ENCODE data around the gene YKT6.
A peak's percentile ranks its signal among the peaks of the same experiment; 100 is the strongest.
"Not testable (repeated sequence)": the region's sequence is repeated elsewhere in the genome, so short reads cannot be mapped to it uniquely, and the experiment has no call there.

The YKT6 gene

DNA sequence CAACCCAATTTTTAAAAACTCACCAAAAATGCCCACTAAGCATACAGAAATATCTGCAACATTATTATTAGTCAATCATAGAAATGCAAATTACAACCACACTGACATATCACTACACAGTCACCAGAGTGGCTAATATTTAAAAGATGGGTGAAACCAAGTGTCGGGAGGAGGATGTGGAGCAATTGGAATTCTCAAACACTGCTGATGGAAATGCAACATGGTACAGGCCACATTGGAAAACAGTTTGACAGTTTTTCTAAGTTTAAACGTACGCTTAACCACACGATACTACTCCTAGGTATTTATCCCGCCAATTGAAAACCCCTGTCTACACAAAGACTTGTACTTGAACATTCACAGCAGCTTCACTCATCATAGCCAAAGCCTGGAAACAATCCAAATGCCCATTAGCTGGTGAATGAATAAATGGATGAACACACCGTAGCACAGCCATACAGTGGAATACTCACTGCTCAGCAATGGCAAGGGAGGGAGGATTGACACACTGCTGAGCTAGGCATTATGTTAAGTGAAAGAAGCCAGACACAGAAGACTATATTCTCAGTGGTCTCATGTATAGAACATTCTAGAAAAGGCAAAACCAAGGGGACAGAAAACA is 27.9 kb upstream of the YKT6 start:
- no peak for DNase-seq

DNA sequence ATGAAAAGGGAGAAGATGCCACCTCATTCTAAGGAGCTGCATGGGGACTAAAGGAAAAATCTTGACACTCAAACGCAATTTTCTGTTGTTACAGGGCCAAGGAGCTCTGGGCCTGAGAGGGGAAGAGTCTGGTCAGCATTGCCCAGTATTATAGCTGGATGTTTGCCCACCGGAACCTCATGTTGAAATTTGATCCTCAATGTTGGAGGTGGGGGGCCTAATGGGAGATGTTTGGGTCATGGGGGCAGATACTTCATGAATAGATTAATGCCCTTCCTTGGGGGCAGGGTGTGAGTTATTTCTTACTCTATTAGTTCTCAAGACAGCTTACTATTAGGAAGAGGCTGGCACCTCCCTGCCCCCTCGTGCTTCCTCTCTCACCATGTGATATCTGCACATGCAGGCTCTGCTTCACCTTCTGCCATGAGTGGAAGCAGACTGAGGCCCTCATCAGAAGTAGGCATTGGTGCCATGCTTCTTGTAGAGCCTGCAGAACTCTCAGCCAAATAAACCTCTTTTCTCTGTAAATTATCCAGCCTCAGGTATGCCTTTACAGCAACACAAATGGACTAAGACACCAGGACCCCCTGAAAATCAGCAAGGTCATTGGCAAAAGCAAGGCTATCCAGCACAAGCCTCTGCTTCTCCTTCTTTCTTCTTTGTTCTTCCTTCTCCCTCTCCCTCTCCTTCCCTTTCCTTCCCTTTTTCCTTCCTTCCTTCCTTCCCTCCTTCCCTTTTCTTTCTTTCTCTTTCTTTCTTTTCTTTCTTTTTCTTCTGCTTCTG is 26.7 kb upstream of the YKT6 start:
- no peak for DNase-seq

DNA sequence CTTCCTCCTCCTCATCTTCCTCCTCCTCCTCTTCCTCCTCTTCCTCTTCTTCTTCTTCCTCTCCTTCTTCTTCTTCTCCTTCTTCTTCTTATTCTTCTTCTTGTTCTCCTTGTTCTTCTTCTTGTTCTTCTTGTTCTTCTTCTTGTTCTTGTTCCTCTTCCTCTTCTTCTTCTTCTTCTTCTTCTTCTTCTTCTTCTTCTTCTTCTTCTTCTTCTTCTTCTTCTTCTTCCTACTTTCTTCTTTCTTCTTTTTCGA is 26.2 kb upstream of the YKT6 start:
- DNase-seq = not testable (repeated sequence)

DNA sequence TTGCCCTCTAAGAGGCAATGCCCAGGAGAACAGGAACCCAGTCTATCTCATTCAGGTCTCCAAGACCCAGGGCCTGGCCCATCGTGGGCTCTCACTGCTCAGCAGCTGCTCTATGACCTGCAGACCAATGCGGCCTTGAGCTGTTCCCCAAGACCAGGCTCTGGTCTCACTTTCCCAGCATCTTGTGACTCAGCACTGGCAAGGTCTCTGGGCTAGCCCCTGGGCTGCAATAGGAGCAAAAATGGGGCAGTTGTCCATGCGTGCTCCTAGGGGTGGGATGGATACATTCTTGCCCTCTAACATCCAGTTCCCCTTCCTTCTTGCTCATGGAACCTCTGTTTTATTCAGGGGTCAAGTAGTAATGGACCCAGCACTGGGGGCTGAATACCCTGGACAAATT is 25.0 kb upstream of the YKT6 start:
- no peak for DNase-seq

DNA sequence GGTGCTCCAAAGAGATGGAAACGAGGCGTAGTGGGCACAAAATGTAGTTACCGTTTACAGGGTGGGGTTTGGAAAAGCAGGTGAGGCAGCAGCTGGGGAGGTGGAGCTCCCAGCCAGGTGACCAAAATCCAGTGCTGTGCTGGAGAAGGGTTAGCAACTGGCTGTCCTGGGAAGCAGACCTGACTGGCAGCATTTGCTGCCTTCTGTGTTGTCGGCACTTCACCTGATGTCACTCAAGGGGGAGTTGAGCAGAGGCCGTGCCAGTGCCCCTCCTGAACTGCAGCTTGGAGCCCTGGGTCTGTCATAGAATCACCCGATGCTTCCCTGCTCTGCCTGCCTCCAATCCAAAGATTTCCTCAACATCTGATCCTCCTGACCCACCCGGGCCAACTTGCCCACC is 24.3 kb upstream of the YKT6 start:
- DNase-seq = no peak

DNA sequence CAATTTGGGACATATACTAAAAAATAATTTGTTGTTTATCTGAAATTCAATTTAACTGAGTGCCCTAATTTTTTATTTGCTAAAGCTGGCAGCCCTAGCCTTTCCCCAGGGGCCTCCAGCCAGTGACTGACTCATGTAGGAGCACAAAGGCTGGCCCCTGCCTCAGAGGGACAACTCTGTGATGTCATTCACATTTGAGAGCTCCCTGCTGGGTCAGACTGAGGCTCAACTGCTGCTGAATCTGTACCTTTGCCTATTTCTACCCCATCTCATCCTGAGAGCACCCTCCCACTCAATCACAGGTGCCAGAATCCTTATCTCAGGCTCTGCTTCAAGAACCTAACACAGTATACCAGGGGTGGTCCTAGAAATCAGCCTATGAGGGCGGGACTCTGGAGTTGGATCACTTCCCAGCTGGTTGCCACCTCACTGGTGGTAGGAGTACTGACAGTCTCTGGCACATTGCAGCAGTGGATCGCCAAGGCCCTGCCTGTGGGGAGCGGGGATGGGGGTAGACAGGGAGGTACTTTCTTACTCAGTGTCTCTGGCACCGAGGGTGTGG is 23.1 kb upstream of the YKT6 start:
- peak; percentile 62 for DNase-seq

DNA sequence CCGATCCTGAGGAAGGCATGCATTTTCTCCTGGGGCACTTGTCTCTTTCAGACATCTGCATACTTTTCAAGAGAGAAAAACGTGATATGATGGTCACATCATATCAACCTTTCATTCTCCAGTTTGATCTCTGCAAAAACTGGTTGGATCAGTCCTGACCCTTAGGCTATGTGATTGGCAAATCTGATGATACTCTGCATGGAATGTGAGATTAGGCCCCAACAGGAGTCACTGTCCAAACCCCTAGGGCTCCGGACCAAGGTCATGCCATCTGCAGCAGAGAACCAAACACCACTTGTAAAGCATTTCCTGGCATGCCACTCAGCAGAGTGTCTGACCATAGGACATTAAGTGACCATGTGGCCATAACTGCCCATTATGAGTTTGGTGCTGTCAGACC is 20.1 kb upstream of the YKT6 start:
- DNase-seq = no peak

DNA sequence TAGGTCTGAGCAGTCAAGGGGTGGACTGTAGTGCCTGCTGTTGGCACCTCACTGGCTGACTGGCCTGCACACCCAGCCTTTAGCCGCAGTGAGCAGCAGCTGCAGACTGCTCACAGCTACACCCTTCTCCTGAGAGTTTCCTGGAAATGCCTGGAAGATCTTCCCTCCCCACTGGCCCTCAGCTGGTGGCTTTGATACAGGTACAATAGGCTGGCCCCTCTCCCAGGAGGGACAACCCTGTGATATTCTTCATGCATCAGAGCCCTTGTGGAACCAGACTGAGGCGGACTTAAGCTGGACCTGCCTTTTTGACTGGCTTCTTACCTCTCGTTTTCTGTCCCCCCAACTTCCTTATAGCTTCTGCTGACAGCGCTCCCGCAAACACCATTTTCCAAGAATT is 18.0 kb upstream of the YKT6 start:
- DNase-seq = no peak

DNA sequence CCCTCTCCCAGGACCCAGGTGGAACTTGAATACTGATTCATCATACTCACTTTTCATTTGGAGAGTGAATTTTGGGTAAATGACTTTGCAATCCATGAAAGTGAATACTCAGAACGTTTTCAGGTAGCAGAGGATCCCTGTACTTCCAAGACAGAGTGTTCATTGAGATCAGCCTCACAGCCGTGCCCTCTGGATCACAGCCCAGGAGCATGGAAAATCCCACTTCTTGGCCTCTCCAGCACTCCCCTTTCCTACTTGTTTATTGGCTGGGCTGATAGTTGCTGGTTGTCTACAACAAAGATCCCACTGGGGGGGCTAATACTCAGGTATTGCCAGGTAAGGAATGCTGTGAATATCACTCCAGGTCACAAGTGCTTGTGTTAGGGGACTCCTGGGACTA is 17.4 kb upstream of the YKT6 start:
- no peak for DNase-seq

DNA sequence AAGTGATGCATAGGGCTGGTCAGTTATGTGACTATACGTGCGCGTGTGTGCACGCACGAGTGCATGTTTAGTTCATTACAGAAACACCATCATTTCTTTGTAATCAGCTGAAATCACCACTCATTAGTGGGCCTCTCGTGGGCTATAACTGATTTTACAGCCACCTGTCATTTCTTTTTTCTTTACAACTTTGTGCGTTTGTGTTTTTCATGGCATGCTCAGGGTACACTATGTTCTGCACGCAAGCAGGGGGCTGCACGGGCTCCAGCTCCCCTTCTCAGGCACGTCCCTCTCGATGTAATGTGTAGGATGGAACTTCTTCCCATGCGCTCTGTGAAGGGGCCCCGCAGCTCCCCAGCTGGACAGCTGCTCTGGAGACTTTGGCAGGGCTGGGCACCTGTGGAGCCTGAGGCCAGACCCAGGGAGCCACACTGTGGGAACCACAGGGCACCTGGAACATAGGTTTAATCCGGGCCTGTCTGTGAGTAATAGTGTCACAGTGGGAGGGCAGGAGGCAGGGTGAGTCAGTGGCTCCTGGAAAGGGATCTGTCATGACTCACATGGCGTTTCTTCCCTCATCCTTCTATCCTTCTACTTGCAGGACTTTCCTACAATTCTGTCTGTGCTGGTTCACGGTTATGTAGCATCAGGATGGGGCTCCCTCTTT is 16.4 kb upstream of the YKT6 start:
- DNase-seq = peak; percentile 70

DNA sequence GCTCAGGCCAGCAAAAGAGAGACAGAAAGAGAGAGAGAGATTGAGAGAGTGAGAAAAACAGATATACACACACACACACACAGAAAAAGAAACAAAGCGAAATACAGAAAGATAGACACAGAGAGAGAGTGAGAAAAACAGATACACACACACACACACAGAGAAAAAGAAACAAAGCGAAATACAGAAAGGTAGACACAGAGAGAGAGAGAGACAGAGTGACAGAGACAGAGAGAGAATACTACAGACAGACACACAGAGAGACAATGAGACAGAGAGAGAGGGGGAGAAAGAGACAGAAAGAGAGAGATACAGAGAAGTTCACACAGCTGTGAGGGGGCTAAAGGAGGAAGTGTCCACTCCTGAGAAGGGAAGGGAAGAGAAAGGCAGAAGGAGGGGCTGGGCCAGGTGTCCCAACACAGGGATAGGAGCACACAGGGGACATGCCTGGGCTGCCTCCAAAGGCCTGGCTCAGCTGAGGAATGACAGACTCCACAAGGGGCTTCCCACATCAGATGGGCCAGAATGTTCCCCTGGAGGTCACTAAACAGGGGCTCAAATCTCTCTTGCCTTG is 15.8 kb upstream of the YKT6 start:
- no peak for DNase-seq

DNA sequence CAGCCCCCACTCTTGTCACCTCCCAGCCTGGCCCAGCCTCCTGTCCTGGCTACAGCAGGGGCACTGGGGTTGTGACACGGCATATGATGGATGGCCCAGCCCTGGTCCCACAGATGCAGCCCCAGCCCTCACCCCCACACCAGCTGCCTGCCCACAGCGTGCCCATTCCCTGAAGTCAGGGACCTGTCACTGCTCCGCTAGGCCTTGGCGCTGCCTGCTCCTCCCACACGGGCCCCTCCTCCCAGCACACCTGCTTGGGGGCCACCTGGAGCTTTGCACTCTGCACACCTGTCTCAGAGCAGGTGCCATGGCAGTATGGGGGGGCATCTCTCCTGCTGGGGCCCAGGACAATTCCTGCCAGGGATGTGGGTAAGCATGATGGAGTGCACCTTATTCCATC is 15.0 kb upstream of the YKT6 start:
- DNase-seq = no peak

DNA sequence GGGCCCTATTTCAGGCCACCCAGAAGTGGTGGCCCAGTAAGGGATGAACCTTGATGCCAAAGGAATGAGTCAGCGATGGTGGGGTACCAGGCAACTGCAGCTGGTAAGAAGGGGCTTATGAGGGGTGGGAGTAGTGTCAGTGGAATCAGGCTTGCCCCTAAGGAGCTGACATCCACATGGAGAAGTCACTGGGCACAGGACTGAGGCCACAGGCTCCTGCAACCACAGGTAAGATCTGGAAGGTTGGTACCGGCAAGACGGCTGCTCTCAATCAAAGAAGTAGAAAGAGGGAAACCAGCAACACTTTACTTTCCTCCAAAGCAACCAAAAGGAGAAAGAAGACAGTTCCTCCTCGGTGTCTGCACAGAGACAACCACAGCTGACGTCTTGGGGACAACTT is 14.0 kb upstream of the YKT6 start:
- no peak for DNase-seq

DNA sequence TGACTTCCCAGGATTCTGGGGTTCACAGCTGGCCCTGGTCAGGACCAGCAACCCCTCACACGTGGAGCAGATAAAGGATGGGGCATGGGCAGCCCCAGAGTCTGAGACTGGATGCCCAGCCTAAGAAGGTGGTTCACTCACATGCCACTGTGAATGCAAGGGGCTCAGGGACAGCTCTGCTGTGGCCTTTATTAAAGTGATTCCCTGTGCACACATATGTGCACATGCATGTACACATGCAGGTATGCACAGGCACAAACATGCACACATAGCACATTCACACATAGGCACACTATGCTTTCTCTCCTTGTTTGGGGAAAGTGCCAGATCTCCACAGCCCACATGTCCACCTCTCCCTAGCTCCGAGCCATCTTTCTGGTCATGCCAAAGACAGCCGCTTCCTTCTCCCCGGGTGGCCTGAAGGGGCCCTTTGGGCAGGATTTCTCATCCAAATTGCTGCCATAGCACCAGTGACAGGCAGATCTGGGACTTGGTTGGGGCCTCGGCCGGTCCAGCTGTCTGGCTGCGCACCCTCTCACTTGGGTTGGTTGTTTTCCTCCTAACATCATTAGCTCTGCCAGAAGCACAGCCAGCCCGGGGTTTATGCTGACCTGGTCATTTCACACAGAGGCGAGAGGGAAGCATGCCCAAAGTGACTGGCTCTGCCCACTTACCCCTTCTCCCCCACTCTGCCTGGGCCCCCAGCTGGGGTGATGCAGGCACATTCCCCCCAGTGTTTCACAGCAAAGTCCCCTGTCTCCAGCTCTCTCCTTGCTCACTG is 13.0 kb upstream of the YKT6 start:
- DNase-seq = no peak

DNA sequence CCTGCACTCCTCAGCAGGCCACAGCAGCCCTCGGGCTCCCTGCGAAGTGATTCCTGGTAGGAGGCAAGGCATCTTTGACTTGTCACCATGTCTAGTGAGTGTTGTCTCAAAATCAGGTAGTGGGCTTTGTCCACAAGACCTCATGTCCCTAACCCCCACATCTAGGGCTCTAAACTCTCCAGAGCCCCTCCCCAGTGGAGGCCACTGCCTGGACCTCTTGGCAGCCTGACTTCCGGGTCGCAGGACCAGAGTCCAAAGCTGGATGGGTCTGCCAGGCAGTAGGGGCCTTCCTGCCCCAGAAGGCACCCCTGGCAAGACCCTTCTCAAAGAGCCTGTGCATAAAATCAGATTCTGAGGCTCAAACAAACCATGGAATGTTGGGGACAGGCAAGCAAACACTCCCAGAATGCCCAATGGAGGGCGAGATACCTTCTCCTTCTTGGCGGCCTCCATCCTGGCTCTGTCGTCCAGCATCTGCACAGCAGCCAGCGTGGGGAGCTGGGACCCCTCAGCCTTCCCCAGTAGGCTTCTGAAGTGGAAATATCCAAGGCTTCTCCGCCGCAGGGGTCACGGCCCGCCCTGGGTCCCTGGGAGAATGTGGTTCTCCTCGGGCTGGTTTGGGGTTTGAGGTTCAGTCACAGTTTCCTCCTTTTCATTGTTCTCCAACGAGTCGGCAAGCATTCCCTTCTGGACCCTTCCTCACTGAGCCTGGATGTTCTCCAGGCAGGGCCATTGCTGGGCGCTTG is 12.1 kb upstream of the YKT6 start:
- DNase-seq = no peak

DNA sequence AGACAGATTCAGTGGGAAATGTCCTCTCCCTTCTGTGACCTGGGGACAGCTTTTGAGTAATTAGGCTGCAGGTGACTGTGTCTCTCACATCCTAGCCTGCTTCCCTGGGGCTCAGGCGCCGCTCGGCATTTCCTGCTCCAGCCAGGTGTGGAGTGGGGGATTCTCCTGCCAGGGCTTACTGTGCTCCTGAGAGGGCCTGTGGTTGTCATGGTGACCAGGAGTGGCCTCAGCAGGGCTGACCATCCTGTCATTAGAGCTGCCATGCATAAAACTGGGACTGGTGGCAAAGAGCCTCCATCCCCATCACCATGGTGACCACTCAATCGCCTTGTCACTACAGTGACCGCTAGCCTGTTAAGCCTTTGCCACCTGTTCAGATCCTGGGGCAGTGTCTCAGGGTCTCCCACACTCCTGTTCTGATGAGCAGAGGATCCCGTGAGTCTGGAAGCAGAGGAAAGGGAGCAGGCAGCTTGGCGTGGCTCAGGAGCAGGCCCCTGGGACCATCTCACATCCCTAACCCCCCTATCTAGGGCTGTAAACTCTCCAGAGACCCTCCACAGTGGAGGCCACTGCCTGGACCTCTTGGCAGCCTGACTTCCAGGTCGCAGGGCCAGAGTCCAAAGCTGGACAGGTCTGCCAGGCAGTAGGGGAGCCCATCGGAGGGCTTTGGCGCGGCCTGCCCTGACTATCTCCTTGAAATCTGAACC is 11.3 kb upstream of the YKT6 start, which contains the start of gene GCK:
Gene GCK (minus strand): TSS at position 154 of the 707 bp plus-strand sequence. CDS start 486 bp downstream, outside the sequence.
- no peak for DNase-seq

DNA sequence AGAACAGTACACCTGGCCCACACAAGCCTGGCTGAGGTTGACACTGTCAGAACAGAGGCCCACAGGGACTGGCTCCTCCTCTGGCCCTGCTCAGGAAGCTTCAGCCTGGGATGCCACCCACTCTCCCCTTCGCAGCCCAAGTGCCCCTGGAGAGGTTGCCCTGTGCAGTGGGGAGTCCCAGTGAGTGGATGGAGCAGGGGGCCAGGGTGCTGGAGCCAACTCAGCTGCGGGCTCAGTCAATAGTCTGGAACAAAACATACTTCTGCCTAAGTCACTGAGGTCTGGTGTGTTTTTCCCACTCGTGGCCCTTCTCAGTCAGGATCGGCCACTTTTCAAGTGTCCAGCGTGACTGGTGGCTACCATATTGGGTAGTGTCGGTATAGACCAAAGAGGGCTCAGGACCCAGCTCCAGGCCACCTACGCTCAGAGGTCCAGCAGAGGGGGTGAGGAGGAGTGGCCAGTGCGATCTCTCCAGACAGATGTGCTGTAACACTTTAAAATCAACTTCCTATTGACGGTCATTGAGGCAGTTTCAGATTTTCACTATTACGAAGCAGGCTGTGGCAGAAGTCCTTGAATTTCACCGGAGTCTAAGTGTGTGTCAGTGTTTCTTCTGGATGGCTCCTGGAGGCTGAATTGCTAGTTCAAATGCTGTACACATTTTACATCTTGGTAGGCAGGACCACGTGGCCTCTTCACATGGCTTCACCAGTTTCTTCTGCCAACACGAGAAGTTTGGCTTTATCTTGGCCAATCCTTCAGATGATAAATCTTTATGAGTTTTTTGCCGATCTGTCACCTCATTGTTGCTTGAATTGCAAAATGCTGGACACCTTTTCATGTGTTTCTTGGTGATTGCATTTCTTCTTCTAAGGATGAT is 10.5 kb upstream of the YKT6 start:
- no peak for DNase-seq

DNA sequence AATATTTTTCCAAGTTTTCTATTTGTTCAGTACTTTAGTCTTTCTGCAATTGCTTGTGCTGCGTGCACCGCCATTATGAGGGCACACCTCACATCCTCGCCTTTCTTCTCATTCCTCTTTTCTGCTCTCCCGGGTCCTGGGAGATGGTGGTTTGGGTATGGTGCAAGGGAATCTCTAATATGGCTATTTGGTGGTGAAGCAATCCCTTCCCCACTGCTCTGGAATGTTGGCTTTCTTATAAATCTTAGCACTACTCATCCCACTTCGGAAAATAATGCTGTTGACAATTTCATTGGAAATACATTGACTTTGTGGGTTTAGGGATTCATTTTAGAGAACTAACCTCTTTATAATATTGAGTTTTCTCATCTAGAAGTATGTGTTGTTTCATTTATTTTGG is 9.6 kb upstream of the YKT6 start:
- no peak for DNase-seq

DNA sequence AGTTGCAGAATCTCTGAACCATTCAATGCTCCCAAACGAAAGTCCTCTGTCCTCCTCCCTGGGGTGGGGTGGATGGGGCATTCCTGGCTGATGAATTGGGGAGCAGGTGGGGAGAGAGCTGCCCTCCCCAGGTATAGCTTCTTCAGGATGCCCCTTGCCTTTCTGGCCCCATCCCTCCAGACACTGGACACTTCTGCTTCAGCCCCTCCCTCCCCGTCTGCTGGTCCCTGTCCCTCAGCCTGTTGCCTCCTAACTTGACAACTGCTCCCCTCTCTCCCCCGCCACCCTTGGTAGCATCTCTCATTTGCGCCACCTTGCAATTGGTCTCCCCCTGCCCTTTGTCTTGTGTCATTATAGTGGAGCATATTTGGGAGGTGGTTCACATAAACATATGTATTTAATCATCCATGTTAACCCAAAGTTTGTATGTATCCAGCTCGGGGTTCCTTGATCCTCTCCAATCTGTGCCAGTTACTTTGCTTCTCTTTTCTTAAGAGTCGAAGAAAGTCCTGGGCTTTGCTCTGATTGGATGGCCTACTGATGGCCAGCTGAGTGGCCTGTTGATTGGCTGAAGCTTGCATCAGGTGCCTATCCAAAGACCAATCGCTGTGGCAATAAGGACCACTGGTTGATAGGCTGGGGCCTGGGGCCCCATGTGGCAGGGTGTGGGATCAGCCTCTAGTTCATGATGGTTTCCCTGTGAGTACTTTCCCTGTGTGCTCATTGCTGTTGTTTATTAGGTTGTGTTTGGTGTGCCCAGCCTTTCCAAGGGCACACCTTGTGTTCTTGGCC is 7.6 kb upstream of the YKT6 start:
- no peak for DNase-seq

DNA sequence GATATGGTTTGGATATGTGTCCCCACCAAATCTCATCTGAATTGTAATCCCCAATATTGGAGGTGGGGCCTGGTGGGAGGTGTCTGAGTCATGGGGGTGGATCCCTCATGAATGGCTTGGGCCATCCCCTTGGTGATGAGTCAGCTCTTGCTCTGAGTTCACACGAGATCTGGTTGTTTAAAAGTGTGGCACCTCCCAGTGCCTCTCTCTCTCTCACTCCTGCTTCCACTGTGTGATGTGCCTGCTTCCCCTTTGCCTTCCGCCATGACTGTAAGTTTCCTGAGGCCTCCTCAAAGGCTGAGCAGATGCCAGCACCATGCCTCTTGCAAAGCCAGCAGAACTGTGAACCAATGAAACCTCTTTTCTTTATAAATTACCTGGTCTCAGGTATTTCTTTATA is 6.7 kb upstream of the YKT6 start:
- DNase-seq = no peak

Data from T1000 (cell line).